ENCODE measurements around the gene TSPAN9.

TSPAN9 gene

GRCh38 chr12:3233797-3234196 lies 156.6 kb downstream of the TSPAN9 start:
- no peak for DNase-seq

DNA sequence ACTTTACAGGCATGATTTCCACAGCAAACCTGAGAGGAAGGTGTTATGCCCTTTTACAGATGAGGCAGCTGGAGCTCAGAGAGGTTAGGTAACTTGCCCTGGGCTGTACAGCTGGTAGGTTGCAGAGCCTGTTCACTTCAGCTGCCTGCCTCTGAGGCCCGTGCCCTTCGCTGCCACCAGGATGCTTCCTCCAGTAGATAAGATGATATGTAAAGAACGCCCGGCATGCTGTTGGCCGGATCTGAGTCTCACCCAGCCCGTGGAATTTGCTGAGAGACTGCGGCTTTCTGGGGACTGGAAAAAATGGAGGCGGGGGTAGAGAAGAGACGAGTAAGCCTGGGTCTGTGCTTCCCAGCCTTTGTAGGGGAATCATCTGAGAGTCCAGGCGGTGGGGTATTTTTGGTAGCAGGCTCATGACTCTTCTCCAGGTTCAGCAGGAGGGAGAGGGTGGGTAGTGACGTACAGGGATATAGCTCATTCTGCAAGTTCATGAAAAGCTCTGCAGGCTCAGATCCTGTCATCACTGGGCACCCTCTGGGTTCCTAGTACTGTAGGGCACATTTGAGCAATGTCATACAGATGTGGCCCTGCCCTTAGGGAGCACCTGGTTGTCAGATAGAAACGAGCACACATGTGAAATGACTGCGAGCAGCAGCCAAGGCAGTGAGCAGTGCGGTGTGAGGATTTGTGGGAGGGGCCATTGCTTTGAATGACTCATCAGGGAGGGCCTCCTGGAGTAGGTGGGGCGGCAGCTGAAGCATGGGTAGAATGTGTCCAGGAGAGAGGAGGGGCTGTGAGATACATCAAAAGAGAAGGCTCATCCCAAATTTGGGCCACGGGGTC lies 159.4 kb downstream of the TSPAN9 start:
- DNase-seq = no peak

- DNase-seq = no peak
Measured at GRCh38 chr12:3238196-3238595, 161.0 kb downstream of the TSPAN9 start.

GRCh38 chr12:3241621-3242020 lies 164.4 kb downstream of the TSPAN9 start:
- no peak for DNase-seq

GRCh38 chr12:3242199-3242863 lies 165.2 kb downstream of the TSPAN9 start:
- DNase-seq = no peak

DNA sequence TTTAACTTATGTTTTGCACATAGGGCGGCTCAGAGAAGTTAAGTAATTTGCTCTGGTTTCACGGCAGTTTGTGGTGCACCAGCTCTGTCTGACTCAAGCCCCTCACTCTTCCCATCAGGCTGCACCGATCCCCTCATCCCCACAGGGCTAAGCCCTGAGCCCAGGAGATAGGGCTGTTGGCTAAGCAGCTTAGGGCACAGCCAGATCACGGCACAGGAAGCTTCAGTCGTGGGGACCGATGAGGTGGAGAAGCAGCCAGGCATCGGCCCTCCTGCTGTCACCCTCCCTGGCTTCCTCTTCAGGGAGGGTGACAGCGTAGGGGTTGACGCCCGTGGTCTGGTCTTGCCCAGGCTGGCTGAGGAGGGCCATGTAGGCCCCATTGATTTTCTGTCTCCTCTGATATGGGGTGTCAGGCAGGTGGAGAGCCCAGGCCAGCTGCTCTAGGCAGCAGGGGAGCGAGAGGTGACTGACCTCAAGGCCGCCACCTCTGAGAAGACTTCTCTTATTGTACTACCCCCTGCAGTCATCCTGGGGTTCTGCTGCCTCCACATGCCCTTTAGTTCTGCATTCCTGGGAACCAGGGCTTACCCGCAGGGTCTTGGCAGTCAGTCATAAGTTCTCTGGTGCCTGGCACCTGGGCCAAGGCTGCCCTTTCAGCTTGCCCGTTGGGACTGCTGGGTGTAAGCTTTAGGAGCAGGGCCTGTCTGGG lies 166.4 kb downstream of the TSPAN9 start:
- DNase-seq = no peak

DNA sequence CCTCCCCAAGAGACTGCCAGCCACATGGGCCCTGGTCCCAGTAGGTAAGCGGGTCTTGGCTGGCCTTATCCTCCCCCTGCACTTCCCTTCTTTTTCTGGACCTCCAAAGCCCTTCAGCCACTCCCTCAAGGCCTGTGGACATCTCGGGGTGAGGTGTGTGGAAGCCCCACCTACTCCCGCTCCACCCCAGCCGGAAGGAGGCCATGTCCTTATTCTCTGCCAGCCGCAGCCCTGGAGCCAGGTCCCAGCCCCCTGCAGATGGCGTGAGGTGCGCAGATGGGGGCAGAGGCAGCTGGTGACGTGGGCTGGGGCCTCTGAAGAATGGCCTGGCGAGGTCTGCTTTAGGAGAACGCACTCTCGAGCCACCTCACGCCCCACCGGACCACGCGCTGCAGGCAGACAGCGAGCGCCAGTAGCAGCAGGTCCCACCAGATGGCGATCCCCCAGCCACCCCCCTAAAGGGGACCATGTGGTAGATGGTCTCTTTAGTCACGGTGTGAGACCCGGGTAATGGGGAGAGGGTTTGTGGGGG lies 167.1 kb downstream of the TSPAN9 start:
- DNase-seq = no peak

GRCh38 chr12:3246253-3246652 lies 169.1 kb downstream of the TSPAN9 start:
- DNase-seq = no peak

GRCh38 chr12:3247077-3247476 lies 169.9 kb downstream of the TSPAN9 start:
- DNase-seq = no peak

- DNase-seq = no peak
Measured at GRCh38 chr12:3247629-3248161, 170.5 kb downstream of the TSPAN9 start.

GRCh38 chr12:3249081-3249800 lies 172.1 kb downstream of the TSPAN9 start:
- no peak for DNase-seq

- no peak for DNase-seq
Measured at GRCh38 chr12:3250034-3250433, 172.9 kb downstream of the TSPAN9 start.

GRCh38 chr12:3250576-3250975 lies 173.4 kb downstream of the TSPAN9 start:
- no peak for DNase-seq

GRCh38 chr12:3251067-3251466 lies 173.9 kb downstream of the TSPAN9 start:
- DNase-seq = no peak

DNA sequence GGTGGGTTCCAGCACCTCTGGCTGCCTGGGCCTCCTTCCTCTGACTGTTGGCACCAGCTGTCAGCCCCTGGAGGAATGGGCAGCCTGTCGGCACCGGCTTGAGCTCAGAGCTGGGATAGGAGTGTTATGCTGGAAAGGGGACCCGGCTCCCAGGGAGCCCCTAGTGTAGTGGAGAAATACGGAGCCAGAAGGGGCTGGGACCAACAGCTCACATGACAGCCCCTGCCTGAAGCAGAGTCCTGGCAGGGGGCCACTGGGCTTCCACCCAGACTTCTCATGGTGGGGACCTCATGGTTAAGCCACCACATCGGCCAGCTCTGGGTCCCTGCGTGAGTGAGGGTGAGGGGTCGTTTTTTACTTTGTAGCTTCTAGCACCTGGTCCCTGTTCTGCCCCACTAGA lies 174.5 kb downstream of the TSPAN9 start:
- DNase-seq = no peak

GRCh38 chr12:3252450-3252891 lies 175.3 kb downstream of the TSPAN9 start:
- no peak for DNase-seq

- no peak for DNase-seq
Measured at GRCh38 chr12:3253682-3254275, 176.6 kb downstream of the TSPAN9 start.

DNA sequence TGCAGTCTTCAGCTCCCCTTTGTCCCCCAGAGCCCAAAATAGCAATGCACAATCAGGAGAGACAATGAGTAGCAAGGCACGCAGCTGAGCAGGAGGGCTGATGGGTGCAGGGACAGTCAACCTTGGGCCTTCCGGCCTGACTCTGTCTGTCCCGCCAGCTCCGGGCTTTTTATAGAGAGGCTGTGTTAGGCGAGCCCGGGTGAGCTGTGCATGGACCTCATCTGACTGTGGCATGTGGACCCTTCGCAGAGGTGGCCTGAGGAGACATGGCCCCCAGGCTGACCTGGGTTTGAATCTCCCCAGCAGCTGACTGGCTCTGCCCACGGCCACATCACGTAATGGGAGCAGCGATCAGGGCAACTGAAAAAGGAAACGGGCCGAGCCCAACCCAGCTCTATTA lies 177.9 kb downstream of the TSPAN9 start:
- no peak for DNase-seq

- DNase-seq = no peak
Measured at GRCh38 chr12:3256103-3256631, 179.0 kb downstream of the TSPAN9 start.

GRCh38 chr12:3257411-3257810 lies 180.2 kb downstream of the TSPAN9 start:
- no peak for DNase-seq

- DNase-seq = no peak
Measured at GRCh38 chr12:3259973-3260372, 182.8 kb downstream of the TSPAN9 start.
